Heart left ventricle (tissue), 13 donors: ENCODE data around the gene STKLD1.

ENCODE experiments used
- POLR2A ChIP-seq, 2 donors: fragments of 450-650 bp; IDR thresholded peaks; one replicate each; pipeline ENCODE4 v1.6.1; 2017; ENCODE audit warnings: antibody characterized with exemption in 2 of 2, mild to moderate bottlenecking in 2 of 2, moderate library complexity in 2 of 2
- TF ChIP-seq, protein P1 (sequence below), 12 donors: fragments of 200-600 bp; sonication (generic) in 4 of 12; IDR thresholded peaks; one replicate each; pipeline versions ENCODE4 v1.5.0 to v1.8.0; 2018 to 2022; ENCODE audit warnings: antibody characterized with exemption in 12 of 12, mild to moderate bottlenecking in 5 of 12
- donor health status: ischemic (EF 13 %, LVEDD 7.1; RV severe dilation, severe dysfunction).
- donor health status: DM: no; HTN: yes; CAD: no.
- donor health status: DM: no; HTN: no; CAD: no.
- donor health status: ischemic (EF 25% LVEDD 6.9; RV normal size, moderate dysfunction).
- donor health status: ischemic (EF 25% LVEDD 5.7; RV mildly dilated, moderate dysfunction).
- donor health status: ischemic (EF 35%, LVEDD 5.7; RV mildly dilated, moderate dysfunction).
- donor health status: nonischemic (EF 11% LVEDD 7.7; RV severe dilation, severe dysfunction).
- donor health status: DM: yes; HTN: yes; CAD: no.
- donor health status: PGD.
- donor health status: ischemic (EF 29% LVEDD 5.4; RV normal size, mild dysfunction).
- donor health status: nonischemic (EF 23%, LVEDD 6.1; RV moderate dilation, normal function).

DNA sequence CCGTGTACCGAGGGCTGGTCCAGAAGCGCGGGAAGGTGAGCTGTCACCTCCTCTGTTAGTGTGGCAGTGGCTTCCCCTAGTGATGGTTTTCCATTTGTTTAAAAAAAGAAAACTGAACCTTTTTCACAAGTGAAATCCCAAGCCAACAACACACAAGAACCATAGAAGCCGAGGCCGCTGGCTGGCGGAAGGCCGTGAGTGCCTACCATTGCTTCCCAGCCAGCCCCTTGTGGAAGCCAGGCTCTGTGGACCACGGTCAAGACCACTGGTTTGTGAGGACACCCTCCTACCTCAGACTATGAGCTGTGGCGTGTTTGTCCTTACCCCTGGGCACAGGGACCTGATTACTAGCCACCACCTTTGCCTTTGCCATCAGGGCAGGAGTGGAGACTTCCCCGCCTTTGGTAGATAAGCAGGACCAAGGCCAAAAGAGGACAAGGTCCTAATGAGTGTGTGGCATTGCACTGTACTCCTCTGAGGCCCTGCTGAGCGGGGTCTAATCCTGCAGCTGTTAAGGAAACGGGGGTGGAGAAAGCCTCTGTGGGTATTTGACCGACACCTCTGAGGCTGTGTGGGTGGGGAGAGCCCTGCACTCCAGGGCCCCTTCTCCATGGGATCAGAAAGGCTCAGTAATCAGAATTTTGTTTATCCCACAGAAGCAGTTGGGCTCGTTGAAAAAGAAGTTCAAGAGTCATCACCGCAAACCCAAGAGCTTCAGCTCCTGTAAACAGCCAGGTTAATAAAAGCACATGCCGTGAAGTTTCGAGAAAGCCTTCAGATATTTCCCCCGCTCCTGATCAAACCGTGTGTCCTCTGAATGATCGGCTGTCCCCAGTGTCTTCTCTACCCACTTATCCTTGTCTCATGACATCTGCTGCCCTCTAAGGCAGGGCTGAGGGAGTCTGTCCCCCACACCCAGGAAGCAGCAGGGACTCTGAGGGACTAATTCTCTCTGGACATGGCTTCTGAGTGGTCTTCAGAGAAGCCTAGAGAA, 15.5 kb upstream of the STKLD1 start:
- TF ChIP-seq, protein P1, sequence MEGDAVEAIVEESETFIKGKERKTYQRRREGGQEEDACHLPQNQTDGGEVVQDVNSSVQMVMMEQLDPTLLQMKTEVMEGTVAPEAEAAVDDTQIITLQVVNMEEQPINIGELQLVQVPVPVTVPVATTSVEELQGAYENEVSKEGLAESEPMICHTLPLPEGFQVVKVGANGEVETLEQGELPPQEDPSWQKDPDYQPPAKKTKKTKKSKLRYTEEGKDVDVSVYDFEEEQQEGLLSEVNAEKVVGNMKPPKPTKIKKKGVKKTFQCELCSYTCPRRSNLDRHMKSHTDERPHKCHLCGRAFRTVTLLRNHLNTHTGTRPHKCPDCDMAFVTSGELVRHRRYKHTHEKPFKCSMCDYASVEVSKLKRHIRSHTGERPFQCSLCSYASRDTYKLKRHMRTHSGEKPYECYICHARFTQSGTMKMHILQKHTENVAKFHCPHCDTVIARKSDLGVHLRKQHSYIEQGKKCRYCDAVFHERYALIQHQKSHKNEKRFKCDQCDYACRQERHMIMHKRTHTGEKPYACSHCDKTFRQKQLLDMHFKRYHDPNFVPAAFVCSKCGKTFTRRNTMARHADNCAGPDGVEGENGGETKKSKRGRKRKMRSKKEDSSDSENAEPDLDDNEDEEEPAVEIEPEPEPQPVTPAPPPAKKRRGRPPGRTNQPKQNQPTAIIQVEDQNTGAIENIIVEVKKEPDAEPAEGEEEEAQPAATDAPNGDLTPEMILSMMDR (IDR thresholded peaks at IDR 0.05), result no peak
- TF ChIP-seq POLR2A (IDR thresholded peaks at IDR 0.05), result no peak
